Hepatocyte (in vitro differentiated cells): ENCODE data around the gene SLC7A9. TPM values are rescaled to one million over a fixed set of nuclear protein-coding genes. Genes with fewer than 3 reads are reported as not detected.

Experiments used
- DNase-seq: peaks from one replicate; pipeline ENCODE4 v3.0.0-alpha.2; 2016; ENCODE audit warnings: low spot score
- H2AFZ ChIP-seq: fragments of 200-600 bp; sonication (generic); 2 replicates; pipeline ENCODE4 v1.6.0; 2016; ENCODE audit warnings: antibody characterized with exemption, mild to moderate bottlenecking
- H3K27ac ChIP-seq: fragments of 200-600 bp; sonication (generic); 2 replicates; pipeline ENCODE4 v1.5.1; 2016; ENCODE audit warnings: mild to moderate bottlenecking
- H3K27me3 ChIP-seq: fragments of 200-600 bp; sonication (generic); 2 replicates; pipeline ENCODE4 v1.6.1; 2016
- H3K36me3 ChIP-seq: fragments of 200-600 bp; sonication (generic); replicated peaks from 2 replicates; pipeline ENCODE4 v1.5.1; 2016; ENCODE audit warnings: low read depth; ENCODE audit not compliant: insufficient read depth
- H3K4me1 ChIP-seq: fragments of 200-600 bp; sonication (generic); 2 replicates; pipeline ENCODE4 v1.5.1; 2016; ENCODE audit warnings: mild to moderate bottlenecking, moderate library complexity; ENCODE audit not compliant: insufficient read depth
- H3K4me2 ChIP-seq: fragments of 200-600 bp; sonication (generic); 2 replicates; pipeline ENCODE4 v1.6.0; 2016
- H3K4me3 ChIP-seq: fragments of 200-600 bp; sonication (generic); 2 replicates; pipeline ENCODE4 v1.5.1; 2016; ENCODE audit warnings: mild to moderate bottlenecking
- H3K79me2 ChIP-seq: fragments of 200-600 bp; sonication (generic); 2 replicates; pipeline ENCODE4 v1.6.0; 2017; ENCODE audit warnings: mild to moderate bottlenecking
- H3K9me2 ChIP-seq: fragments of 200-600 bp; sonication (generic); replicated peaks from 2 replicates; pipeline ENCODE4 v1.6.0; 2017; ENCODE audit warnings: mild to moderate bottlenecking; ENCODE audit not compliant: insufficient read depth
- H3K9me3 ChIP-seq: fragments of 200-600 bp; sonication (generic); 2 replicates; pipeline ENCODE4 v1.5.1; 2016; ENCODE audit warnings: low read depth, mild to moderate bottlenecking
- H4K20me1 ChIP-seq: fragments of 200-600 bp; sonication (generic); 2 replicates; pipeline ENCODE4 v1.6.0; 2016; ENCODE audit warnings: mild to moderate bottlenecking; ENCODE audit not compliant: insufficient read depth, poor library complexity, severe bottlenecking
- CTCF ChIP-seq: fragments of 200-600 bp; sonication (generic); IDR thresholded peaks from 2 replicates; pipeline ENCODE4 v1.5.1; 2016; ENCODE audit warnings: antibody characterized with exemption, mild to moderate bottlenecking; ENCODE audit not compliant: poor library complexity
- EZH2 ChIP-seq: fragments of 200-600 bp; sonication (generic); IDR thresholded peaks from 2 replicates; pipeline ENCODE4 v1.6.1; 2016; ENCODE audit warnings: antibody characterized with exemption, mild to moderate bottlenecking, borderline replicate concordance
- EZH2phosphoT487 ChIP-seq: fragments of 200-600 bp; sonication (generic); IDR thresholded peaks from one replicate; pipeline ENCODE4 v1.6.1; 2018; ENCODE audit warnings: antibody characterized with exemption, mild to moderate bottlenecking, low read depth, moderate library complexity; ENCODE audit not compliant: unreplicated experiment, severe bottlenecking
- WGBS: methylation state at CpG from one replicate; pipeline ENCODE4 v1.1.6; 2016; ENCODE audit warnings: low lambda C conversion rate; ENCODE audit errors: missing lambda C conversion rate; 5-methylcytosine and 5-hydroxymethylcytosine counted together
- polyA plus RNA-seq: library from polyadenylated mRNA; unstranded; fragments of >200 nt; fragmentation: Nextera tagmentation; extraction: Ambion mirVana; gene quantifications from 2 replicates; pipeline ENCODE4 v1.2.1, GENCODE V29; 2016
- total RNA-seq: library from RNA; depleted of rRNA; stranded (reverse); fragments of >200 nt; gene quantifications from 2 replicates; pipeline ENCODE4 v1.2.3, GENCODE V29; 2014

The SLC7A9 gene
- total and polyA plus RNA-seq, 2 experiments from 2014 or later, result 7.6 to 9.6 TPM

- WGBS, result 77% methylated on average over 8 of the region's 8 CpGs
- no peak overlapping the region for H3K4me3 ChIP-seq
- no peak overlapping the region for H3K27ac ChIP-seq
- no peaks in the 10 kb centered on the region for H3K36me3 ChIP-seq
- no peak overlapping the region for H3K4me2 ChIP-seq
- H3K4me1 ChIP-seq, result no peaks in the 10 kb centered on the region
- DNase-seq, result no peak
- H3K9me2 ChIP-seq, result no peaks in the 10 kb centered on the region
- no peaks in the 10 kb centered on the region for H3K27me3 ChIP-seq
- no peak overlapping the region for H2AFZ ChIP-seq
- H3K9me3 ChIP-seq, result no peaks in the 10 kb centered on the region
- H4K20me1 ChIP-seq, result no peaks in the 10 kb centered on the region
- no peaks in the 10 kb centered on the region for H3K79me2 ChIP-seq
- TF ChIP-seq EZH2 (no peak), EZH2phosphoT487 (no peak), CTCF (no peak)
Measured at GRCh38 chr19:32830231-32831014, 39.1 kb downstream of the SLC7A9 start.

GRCh38 chr19:32829345-32829896 is 40.1 kb downstream of the SLC7A9 start:
- no peaks in the 10 kb centered on the region for H3K9me3 ChIP-seq
- TF ChIP-seq CTCF, result no peak
- TF ChIP-seq EZH2phosphoT487, result no peak
- no peak for TF ChIP-seq EZH2

GRCh38 chr19:32828643-32829344 is 40.8 kb downstream of the SLC7A9 start:
- H3K27me3 ChIP-seq, result no peaks in the 10 kb centered on the region
- no peaks in the 10 kb centered on the region for H3K4me1 ChIP-seq
- no peaks in the 10 kb centered on the region for H4K20me1 ChIP-seq
- TF ChIP-seq EZH2phosphoT487 (no peak), EZH2 (no peak), CTCF (no peak)
- no peak for DNase-seq
- H3K36me3 ChIP-seq, result no peaks in the 10 kb centered on the region
- no peaks in the 10 kb centered on the region for H3K79me2 ChIP-seq
- no peak overlapping the region for H2AFZ ChIP-seq
- no peak overlapping the region for H3K27ac ChIP-seq
- 94% methylated on average over 15 of the region's 15 CpGs for WGBS
- no peak overlapping the region for H3K4me3 ChIP-seq
- no peak overlapping the region for H3K4me2 ChIP-seq
- no peaks in the 10 kb centered on the region for H3K9me3 ChIP-seq
- no peaks in the 10 kb centered on the region for H3K9me2 ChIP-seq

More at GRCh38 chr19:32829345-32829896, 40.1 kb downstream of the SLC7A9 start:
- Histone ChIP-seq H3K4me3 (no peak overlapping the region), H3K4me1 (no peaks in the 10 kb centered on the region), H3K36me3 (no peaks in the 10 kb centered on the region), H2AFZ (no peak overlapping the region), H3K4me2 (no peak overlapping the region), H4K20me1 (no peaks in the 10 kb centered on the region), H3K27ac (no peak overlapping the region), H3K27me3 (no peaks in the 10 kb centered on the region), H3K79me2 (no peaks in the 10 kb centered on the region), H3K9me2 (no peaks in the 10 kb centered on the region)
- WGBS, result 94% methylated on average over 10 of the region's 10 CpGs
- no peak for DNase-seq
